Measurements from ENCODE around the gene PARPBP. TPM values are rescaled to one million over a fixed set of nuclear protein-coding genes. Genes with fewer than 3 reads are reported as not detected.
"Not testable (repeated sequence)": the region's sequence is repeated elsewhere in the genome, so short reads cannot be mapped to it uniquely, and the experiment has no call there.

The PARPBP gene, protein sequence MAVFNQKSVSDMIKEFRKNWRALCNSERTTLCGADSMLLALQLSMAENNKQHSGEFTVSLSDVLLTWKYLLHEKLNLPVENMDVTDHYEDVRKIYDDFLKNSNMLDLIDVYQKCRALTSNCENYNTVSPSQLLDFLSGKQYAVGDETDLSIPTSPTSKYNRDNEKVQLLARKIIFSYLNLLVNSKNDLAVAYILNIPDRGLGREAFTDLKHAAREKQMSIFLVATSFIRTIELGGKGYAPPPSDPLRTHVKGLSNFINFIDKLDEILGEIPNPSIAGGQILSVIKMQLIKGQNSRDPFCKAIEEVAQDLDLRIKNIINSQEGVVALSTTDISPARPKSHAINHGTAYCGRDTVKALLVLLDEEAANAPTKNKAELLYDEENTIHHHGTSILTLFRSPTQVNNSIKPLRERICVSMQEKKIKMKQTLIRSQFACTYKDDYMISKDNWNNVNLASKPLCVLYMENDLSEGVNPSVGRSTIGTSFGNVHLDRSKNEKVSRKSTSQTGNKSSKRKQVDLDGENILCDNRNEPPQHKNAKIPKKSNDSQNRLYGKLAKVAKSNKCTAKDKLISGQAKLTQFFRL
- 10.4 TPM for total RNA-seq

DNA sequence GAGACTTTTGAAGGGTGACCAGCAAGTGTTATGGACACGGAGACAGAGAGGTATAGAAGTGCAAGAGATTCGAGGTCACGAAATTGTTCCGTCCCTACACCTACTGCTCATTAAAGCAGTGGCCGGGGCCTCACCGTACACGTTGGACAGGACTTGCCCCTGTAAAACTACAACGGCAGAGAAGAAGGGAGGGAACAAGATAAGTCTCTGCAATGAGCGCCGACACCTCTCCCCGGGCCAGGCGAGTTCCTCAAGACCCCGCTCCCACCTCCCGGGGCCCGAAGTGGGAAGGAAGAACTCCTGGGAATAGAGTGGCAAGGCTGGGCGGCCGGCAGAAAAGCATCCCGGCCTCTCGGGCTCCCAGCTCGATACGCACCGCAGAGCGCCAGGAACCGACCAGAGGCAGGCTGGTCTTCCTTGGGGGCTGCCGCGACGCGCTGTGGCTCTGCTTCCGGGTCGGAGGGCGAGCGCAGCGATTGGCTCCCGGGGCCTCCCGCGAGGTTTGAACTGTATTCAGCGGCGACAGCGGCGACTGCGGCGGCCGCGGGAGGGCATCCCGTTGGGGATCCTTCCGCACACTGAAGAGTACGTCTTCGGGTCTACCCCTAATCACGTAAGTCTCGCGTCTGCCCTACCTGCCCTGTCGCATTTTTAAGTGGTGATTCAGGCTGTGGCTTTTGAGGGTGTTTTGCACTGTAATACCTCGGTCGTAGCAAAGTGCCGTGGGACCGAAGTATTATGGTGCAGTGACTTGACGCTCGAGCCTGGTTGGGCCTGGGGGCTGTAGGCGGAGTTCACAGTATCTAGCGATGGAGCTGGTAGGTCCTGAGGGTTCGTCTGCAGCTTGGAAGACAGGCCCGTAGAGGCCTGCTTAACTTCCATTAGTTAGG, at the start of gene PARPBP, which contains the start of gene NUP37:
Gene PARPBP, plus strand, starts transcription at position 510 of the 890 bp plus-strand sequence. CDS start 3,706 bp downstream, outside the sequence.
Gene NUP37, minus strand, starts transcription at position 441 of the 890 bp plus-strand sequence. CDS start 1,596 bp downstream, outside the sequence.
- peak; percentile 96 for ATAC-seq

DNA sequence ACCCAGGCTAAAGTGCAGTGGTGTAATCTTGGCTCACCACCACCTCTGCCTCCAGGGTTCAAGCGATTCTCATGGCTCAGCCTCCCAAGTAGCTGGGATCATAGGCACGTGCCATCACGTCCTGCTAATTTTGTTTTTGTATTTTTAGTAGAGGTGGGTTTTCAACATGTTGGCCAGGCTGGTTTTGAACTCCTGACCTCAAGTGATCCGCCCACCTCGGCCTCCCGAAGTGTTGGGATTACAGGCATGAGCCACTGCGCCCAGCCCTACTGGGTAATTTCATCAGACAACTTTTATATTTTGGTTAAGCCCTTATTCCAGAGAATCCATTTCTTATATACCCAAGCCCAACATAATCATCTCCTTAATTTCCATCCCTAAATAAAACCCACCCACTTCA, 47.9 kb upstream of the PARPBP start:
- ATAC-seq, result not testable (repeated sequence)

- no peak for ATAC-seq
Measured at GRCh38 chr12:102080842-102081241, 39.1 kb upstream of the PARPBP start.

GRCh38 chr12:102089228-102089835, 30.7 kb upstream of the PARPBP start:
- not testable (repeated sequence) for ATAC-seq

- ATAC-seq, result no peak
Measured at GRCh38 chr12:102093319-102093718, 26.7 kb upstream of the PARPBP start.

DNA sequence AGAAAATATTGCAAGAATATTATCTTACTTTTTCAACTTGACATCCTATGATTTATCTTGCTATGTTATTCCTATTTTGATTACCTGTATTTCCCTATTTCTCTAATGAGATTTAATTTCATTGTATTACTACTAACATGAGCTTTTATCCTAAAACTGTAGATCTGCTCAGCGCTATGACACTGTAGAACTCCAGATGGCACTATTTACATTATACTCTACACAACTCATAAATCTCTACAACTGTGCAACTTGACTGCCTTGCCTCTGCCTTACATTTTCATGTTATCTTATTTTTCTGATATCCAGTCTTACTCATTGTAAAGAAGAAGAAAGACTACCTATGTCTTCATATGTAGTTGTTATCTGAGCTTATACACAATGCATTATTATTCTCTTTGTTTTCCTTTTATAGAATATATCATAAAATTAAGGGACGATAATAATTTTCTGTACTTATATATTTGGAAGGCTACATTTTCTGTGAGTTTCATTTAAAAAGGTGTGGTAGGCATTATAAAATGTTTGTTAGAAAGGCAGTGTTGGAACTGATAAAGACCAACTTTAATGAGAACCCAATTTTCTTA, 24.2 kb upstream of the PARPBP start:
- peak; percentile 70 for ATAC-seq

GRCh38 chr12:102096855-102097254, 23.1 kb upstream of the PARPBP start:
- ATAC-seq, result no peak

GRCh38 chr12:102106905-102107304, 13.1 kb upstream of the PARPBP start:
- no peak for ATAC-seq

- peak; percentile 100 for ATAC-seq
Measured at GRCh38 chr12:102107970-102108369, 12.0 kb upstream of the PARPBP start.

GRCh38 chr12:102110782-102111181, 9.2 kb upstream of the PARPBP start:
- no peak for ATAC-seq

- ATAC-seq, result peak; percentile 45
Measured at GRCh38 chr12:102114212-102114611, 5.8 kb upstream of the PARPBP start.

GRCh38 chr12:102116392-102116791, 3.6 kb upstream of the PARPBP start:
- no peak for ATAC-seq

- no peak for ATAC-seq
Measured at GRCh38 chr12:102118874-102119273, 1.1 kb upstream of the PARPBP start.

DNA sequence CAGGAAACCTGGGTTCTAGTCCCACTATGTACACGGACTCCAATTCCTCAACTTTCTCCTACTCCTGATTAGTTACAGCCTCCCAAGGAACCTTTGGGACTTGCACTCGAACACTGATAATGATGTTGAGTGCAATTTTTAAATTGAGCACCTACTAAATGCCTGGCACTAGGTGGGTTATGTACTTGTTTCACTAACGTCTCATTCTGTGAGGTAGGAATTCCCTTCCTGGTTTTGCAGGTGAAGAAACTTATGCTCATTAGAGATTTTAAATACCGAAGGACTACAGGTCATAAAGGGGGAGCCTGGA, 536 bp downstream of the PARPBP start:
- ATAC-seq, result no peak

DNA sequence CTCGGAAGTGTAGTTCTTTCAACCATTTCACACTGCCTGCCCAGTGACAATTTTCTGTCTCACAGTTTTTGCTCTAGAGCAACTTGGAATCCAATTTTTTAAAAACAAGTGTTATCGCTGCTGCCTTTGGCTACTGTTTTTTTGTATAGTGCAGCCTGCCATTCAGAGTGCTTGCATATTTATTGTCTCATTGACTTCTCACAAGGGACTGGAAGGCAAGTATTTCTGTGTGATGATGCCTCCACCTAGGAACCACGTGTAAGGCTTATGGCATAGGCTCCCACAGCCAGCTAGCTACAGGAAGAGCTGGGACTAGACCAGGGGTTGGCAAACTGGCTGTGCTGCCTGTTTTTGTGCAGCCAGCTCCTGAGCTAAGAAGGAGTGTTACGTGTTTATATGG, 903 bp downstream of the PARPBP start:
- ATAC-seq, result peak; percentile 64

DNA sequence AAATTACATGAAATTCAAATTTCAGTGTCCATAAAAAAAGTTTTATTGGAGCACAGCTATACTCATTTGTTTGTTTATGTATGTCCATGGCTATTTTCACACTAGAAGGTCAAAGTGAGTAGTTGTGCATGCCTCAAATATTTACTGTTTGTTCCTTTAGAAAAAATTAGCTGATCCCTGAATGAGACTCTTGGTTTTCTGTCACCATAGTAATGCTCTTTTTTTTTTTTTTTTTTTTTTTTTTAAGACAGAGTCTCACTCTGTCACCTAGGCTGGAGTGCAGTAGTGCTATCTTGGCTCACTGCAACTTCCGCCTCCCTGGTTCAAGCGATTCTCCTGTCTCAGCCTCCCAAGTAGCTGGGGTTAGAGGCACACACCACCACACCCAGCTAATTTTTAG, 1.3 kb downstream of the PARPBP start:
- ATAC-seq, result not testable (repeated sequence)

- ATAC-seq, result not testable (repeated sequence)
Measured at GRCh38 chr12:102130720-102131119, 10.7 kb downstream of the PARPBP start.

DNA sequence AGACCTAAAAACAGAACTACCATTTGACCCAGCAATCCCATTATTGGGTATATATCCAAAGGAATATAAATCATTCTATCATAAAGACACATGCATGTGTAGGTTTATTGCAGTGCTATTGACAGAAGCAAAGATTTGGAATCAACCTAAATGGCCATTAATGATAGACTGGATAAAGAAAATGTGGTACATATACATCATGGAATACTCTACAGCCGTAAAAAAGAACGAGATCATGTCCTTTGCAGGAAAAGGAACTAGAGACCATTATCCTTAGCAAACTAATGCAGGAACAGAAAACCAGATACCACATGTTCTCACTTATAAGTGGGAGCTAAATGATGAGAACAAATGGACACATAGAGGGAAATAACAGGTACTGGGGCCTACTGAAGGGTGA, 11.5 kb downstream of the PARPBP start:
- not testable (repeated sequence) for ATAC-seq

DNA sequence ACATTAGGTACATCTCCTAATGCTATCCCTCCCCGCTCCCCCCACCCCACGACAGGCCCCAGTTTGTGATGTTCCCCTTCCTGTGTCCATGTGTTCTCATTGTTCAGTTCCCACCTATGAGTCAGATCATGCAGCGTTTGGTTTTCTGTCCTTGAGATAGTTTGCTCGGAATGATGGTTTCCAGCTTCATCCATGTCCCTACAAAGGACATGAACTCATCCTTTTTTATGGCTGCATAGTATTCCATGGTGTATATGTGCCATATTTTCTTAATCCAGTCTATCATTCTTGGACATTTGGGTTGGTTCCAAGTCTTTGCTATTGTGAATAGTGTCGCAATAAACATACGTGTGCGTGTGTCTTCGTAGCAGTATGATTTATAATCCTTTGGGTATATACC, 17.6 kb downstream of the PARPBP start:
- ATAC-seq, result not testable (repeated sequence)

GRCh38 chr12:102142866-102143373, 22.9 kb downstream of the PARPBP start:
- not testable (repeated sequence) for ATAC-seq

- no peak for ATAC-seq
Measured at GRCh38 chr12:102144221-102144620, 24.2 kb downstream of the PARPBP start.

DNA sequence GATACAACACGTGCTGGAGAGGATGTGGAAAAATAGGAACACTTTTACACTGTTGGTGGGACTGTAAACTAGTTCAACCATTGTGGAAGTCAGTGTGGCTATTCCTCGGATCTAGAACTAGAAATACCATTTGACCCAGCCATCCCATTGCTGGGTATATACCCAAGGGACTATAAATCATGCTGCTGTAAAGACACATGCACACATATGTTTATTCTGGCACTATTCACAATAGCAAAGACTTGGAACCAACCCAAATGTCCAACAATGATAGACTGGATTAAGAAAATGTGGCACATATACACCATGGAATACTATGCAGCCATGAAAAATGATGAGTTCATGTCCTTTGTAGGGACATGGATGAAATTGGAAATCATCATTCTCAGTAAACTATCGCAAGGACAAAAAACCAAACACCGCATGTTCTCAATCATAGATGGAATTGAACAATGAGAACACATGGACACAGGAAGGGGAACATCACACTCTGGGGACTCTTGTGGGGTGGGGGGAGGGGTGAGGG, 27.1 kb downstream of the PARPBP start:
- not testable (repeated sequence) for ATAC-seq

Measured in esophagus mucosa (tissue), 1 donor.